HEK293 (cell line): ENCODE data around the gene ITIH3.

ENCODE experiments used
- CTCF ChIA-PET: fragments of 350-600 bp; formaldehyde crosslinking; extraction: SDS; loops from one replicate; lab custom pipeline; 2021; ENCODE audit warnings: antibody characterized with exemption; lab: Yijun Ruan, JAX
- POLR2A ChIA-PET: fragments of 300-600 bp; formaldehyde crosslinking; extraction: SDS; loops from one replicate; lab custom pipeline; 2020; ENCODE audit warnings: antibody characterized with exemption, inconsistent platforms; lab: Yijun Ruan, JAX
- H3K27ac ChIP-seq: fragments of 200-500 bp; sonication (Bioruptor generic); 2 replicates; pipeline ENCODE4 v1.5.1; 2014; ENCODE audit warnings: low read depth, low read length, control low read depth, inconsistent platforms; ENCODE audit errors: extremely low read depth
- H3K36me3 ChIP-seq, 2 experiments: fragments of 200-500 bp in 1 of 2; sonication (Bioruptor generic) in 1 of 2; 1 replicate in 1 of 2; 2 replicates in 1 of 2; pipeline ENCODE4 v1.5.1; 2014 to 2017; ENCODE audit warnings: inconsistent platforms in 2 of 2, low read length in 2 of 2; ENCODE audit not compliant: control insufficient read depth in 2 of 2, insufficient read depth in 1 of 2
- H3K4me1 ChIP-seq: fragments of 200-500 bp; sonication (Bioruptor generic); 2 replicates; pipeline ENCODE4 v1.5.1; 2014; ENCODE audit warnings: mild to moderate bottlenecking, low read length, inconsistent platforms; ENCODE audit not compliant: control insufficient read depth, insufficient read depth
- H3K4me3 ChIP-seq: 2 replicates; pipeline ENCODE4 v1.5.1; 2011; ENCODE audit warnings: low read depth, mild to moderate bottlenecking, control low read depth, low read length, moderate library complexity
- H3K9me3 ChIP-seq: fragments of 200-500 bp; sonication (Bioruptor generic); 2 replicates; pipeline ENCODE4 v1.5.1; 2014; ENCODE audit warnings: low read depth, low read length, inconsistent platforms; ENCODE audit not compliant: control insufficient read depth, insufficient read depth
- KLF8 ChIP-seq: fragments of 450-650 bp; formaldehyde crosslinking; IDR thresholded peaks from 2 replicates; pipeline ENCODE4 v1.5.1; 2016; ENCODE audit warnings: missing biosample characterization, missing genetic modification characterization
- PRDM10 ChIP-seq: fragments of 450-650 bp; formaldehyde crosslinking; IDR thresholded peaks from 2 replicates; pipeline ENCODE4 v1.5.1; 2016; ENCODE audit warnings: missing biosample characterization, missing genetic modification characterization
- PRDM2 ChIP-seq: fragments of 450-650 bp; formaldehyde crosslinking; IDR thresholded peaks from 2 replicates; pipeline ENCODE4 v1.5.1; 2016; ENCODE audit warnings: missing biosample characterization, missing genetic modification characterization, borderline replicate concordance
- RBAK ChIP-seq: fragments of 450-650 bp; formaldehyde crosslinking; IDR thresholded peaks from 2 replicates; pipeline ENCODE4 v1.5.1; 2016; ENCODE audit warnings: missing biosample characterization, missing genetic modification characterization
- TSHZ1 ChIP-seq: fragments of 450-650 bp; formaldehyde crosslinking; IDR thresholded peaks from 2 replicates; pipeline ENCODE4 v1.5.1; 2016; ENCODE audit warnings: missing biosample characterization, missing genetic modification characterization, borderline replicate concordance
- ZBTB1 ChIP-seq: fragments of 450-650 bp; formaldehyde crosslinking; IDR thresholded peaks from 2 replicates; pipeline ENCODE4 v1.5.1; 2016; ENCODE audit warnings: missing biosample characterization, missing genetic modification characterization
- ZBTB21 ChIP-seq: fragments of 450-650 bp; formaldehyde crosslinking; IDR thresholded peaks from 2 replicates; pipeline ENCODE4 v1.5.1; 2017; ENCODE audit warnings: missing biosample characterization, missing genetic modification characterization
- ZNF221 ChIP-seq: fragments of 450-650 bp; formaldehyde crosslinking; IDR thresholded peaks from 2 replicates; pipeline ENCODE4 v1.5.1; 2017; ENCODE audit warnings: missing biosample characterization, missing genetic modification characterization, borderline replicate concordance
- ZNF23 ChIP-seq: fragments of 450-650 bp; formaldehyde crosslinking; IDR thresholded peaks from 2 replicates; pipeline ENCODE4 v1.5.1; 2016; ENCODE audit warnings: missing biosample characterization, missing genetic modification characterization, borderline replicate concordance
- ZNF24 ChIP-seq: fragments of 450-650 bp; formaldehyde crosslinking; IDR thresholded peaks from 2 replicates; pipeline ENCODE4 v1.5.1; 2016; ENCODE audit warnings: missing biosample characterization, missing genetic modification characterization
- ZNF433 ChIP-seq: fragments of 450-650 bp; formaldehyde crosslinking; IDR thresholded peaks from 2 replicates; pipeline ENCODE4 v1.5.1; 2016; ENCODE audit warnings: missing biosample characterization, missing genetic modification characterization, low read depth
- ZNF600 ChIP-seq: fragments of 450-650 bp; formaldehyde crosslinking; IDR thresholded peaks from 2 replicates; pipeline ENCODE4 v1.5.1; 2016; ENCODE audit warnings: missing biosample characterization, missing genetic modification characterization
- ZNF621 ChIP-seq: fragments of 450-650 bp; formaldehyde crosslinking; IDR thresholded peaks from 2 replicates; pipeline ENCODE4 v1.5.1; 2017; ENCODE audit warnings: missing biosample characterization, missing genetic modification characterization
- TF ChIP-seq, protein P1 (sequence below): fragments of 450-650 bp; formaldehyde crosslinking; optimal IDR thresholded peaks from 2 replicates; pipeline ENCODE3; 2016; ENCODE audit warnings: missing biosample characterization, mild to moderate bottlenecking, missing genetic modification characterization
- TF ChIP-seq, protein P2 (sequence below): fragments of 450-650 bp; formaldehyde crosslinking; IDR thresholded peaks from 2 replicates; pipeline ENCODE4 v1.5.1; 2016; ENCODE audit warnings: missing biosample characterization, missing genetic modification characterization
- TF ChIP-seq, protein P3 (sequence below): fragments of 450-650 bp; formaldehyde crosslinking; IDR thresholded peaks from 2 replicates; pipeline ENCODE4 v1.5.1; 2016; ENCODE audit warnings: missing biosample characterization, missing genetic modification characterization, low read depth

ITIH3 gene

DNA sequence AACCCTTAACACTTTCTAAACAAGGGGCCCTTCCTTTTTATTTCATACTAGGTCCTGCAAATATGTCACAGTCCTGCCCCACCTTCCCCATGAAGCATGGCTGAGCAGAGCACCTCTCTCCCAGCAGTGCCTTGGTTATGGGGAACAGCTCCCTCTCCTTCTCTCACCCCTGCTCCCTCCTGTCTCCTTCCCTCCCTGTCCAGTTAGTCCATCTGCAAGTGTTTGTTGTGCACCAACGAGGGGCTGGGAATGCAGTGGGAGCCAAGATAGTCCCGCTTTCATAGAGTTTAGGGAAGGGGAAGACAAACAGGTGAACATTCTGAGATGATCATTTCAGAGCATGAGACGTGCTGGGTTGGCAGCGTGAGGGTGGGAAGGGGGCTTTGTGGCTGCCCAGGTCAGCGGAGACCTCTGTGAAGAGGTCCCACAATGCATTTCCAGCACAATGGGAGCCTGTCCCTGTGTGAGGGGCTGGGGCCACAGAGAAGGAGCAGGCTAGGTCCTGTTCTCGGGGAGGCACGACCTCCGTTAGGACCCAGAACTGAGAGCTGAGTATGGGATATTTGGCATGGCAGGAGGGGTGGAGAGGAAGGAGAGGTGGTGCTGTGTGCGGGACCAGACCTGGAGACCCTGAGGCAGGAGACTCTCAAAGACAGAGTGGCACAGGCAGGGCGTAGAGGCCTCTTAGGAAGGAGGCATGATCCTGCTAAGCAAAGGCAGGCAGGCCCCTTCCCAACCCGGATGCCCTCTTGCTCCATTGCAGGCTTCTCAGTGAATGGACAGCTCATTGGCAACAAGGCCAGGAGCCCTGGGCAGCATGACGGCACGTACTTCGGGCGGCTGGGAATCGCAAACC, 5.5 kb upstream of the ITIH3 start:
- H3K36me3 ChIP-seq = no peaks in the 10 kb centered on the region
- no peaks in the 10 kb centered on the region for H3K4me1 ChIP-seq
- ChIA-PET POLR2A (no interaction called here), CTCF (interaction anchor here (1.5 kb wide), 1 partner anchor 10 kb away, joined by 5 read pairs; no protein-coding TSS in a partner anchor)
- no peak overlapping the region for H3K4me3 ChIP-seq
- no peak overlapping the region for H3K27ac ChIP-seq
- H3K9me3 ChIP-seq = no peaks in the 10 kb centered on the region
- TF ChIP-seq, protein P1, sequence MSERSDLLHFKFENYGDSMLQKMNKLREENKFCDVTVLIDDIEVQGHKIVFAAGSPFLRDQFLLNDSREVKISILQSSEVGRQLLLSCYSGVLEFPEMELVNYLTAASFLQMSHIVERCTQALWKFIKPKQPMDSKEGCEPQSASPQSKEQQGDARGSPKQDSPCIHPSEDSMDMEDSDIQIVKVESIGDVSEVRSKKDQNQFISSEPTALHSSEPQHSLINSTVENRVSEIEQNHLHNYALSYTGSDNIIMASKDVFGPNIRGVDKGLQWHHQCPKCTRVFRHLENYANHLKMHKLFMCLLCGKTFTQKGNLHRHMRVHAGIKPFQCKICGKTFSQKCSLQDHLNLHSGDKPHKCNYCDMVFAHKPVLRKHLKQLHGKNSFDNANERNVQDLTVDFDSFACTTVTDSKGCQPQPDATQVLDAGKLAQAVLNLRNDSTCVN (tag by site-specific recombination) = no peak
- TF ChIP-seq ZNF221 (tag by site-specific recombination) = no peak
- no peak for TF ChIP-seq KLF8
- TF ChIP-seq TSHZ1 = no peak
- TF ChIP-seq, protein P2, sequence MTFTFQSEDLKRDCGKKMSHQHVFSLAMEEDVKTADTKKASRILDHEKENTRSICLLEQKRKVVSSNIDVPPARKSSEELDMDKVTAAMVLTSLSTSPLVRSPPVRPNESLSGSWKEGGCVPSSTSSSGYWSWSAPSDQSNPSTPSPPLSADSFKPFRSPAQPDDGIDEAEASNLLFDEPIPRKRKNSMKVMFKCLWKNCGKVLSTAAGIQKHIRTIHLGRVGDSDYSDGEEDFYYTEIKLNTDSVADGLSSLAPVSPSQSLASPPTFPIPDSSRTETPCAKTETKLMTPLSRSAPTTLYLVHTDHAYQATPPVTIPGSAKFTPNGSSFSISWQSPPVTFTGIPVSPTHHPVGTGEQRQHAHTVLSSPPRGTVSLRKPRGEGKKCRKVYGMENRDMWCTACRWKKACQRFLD (tag by site-specific recombination) = no peak
- no peak for TF ChIP-seq PRDM2 (tag by site-specific recombination)
- TF ChIP-seq ZNF23 = no peak
- no peak for TF ChIP-seq PRDM10 (tag by site-specific recombination)
- TF ChIP-seq ZNF433 = no peak
- TF ChIP-seq ZBTB1 (tag by site-specific recombination) = no peak
- no peak for TF ChIP-seq RBAK (tag by site-specific recombination)
- no peak for TF ChIP-seq ZBTB21 (tag by site-specific recombination)
- TF ChIP-seq, protein P3, sequence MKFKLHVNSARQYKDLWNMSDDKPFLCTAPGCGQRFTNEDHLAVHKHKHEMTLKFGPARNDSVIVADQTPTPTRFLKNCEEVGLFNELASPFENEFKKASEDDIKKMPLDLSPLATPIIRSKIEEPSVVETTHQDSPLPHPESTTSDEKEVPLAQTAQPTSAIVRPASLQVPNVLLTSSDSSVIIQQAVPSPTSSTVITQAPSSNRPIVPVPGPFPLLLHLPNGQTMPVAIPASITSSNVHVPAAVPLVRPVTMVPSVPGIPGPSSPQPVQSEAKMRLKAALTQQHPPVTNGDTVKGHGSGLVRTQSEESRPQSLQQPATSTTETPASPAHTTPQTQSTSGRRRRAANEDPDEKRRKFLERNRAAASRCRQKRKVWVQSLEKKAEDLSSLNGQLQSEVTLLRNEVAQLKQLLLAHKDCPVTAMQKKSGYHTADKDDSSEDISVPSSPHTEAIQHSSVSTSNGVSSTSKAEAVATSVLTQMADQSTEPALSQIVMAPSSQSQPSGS = no peak
- no peak for TF ChIP-seq ZNF24 (tag by site-specific recombination)
- TF ChIP-seq ZNF621 (tag by site-specific recombination) = no peak
- TF ChIP-seq ZNF600 (tag by site-specific recombination) = no peak
